ENCODE data around the gene LASP1. TPM values are rescaled to one million over a fixed set of nuclear protein-coding genes. Genes with fewer than 3 reads are reported as not detected.

LASP1 gene
- total RNA-seq, 3 donors from 2014 or later: 88.7 to 145 (median 92.8) TPM

DNA sequence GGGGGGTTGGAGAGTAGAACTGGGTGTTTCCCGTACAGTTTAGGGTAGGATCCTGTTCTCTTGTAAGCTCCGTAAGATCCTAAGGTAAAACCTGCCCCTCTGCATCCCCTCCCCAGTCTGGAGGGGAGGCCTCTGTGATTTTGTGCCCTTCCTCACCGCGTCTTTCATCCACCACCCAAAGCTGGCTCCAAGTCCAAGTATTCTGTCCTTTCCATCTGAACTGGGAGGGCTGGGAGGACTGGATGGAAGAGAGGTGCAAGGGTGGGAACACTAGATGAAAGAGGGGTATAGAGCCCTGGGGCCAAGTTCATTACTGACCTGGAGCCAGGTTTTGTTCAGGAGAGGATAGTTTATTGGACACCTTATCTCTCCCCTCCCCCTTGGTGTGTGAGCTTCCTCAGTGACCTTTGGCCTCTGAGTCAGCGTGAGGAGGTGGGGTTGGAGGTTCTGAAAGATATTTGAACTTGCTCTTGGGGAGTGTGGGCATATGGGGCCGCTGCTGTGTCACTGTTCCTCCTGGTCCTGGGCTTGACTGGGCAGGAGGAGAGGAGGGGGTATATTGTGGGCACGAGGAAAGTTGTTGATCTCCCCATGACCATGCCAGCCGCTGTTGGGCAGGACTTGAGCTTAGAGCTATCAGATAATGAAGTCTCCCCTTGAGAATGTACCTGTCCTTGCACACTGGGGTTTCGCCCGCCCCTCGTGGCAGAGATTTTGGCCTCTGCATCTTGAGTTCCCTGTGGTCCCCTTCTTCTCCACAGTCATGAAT, 1.6 kb downstream of the LASP1 start:
- H3K9me3 ChIP-seq: no peaks in the 10 kb centered on the region
- H3K4me3 ChIP-seq: peak overlapping the region; percentile 80 to 92 (median 92)
- DNase-seq (ENCODE audit: low spot score in 2 of 2): peak; percentile 54 to 59
- peaks cover 16 to 38% of the 10 kb centered on the region in 2 donors for H3K4me1 ChIP-seq
- no peaks in the 10 kb centered on the region for H3K36me3 ChIP-seq
- no peaks in the 10 kb centered on the region for H3K27me3 ChIP-seq
- TF ChIP-seq POLR2AphosphoS5 (IDR thresholded peaks at IDR 0.05): peak in 2 of 3 donors; percentile 5 to 15
- no peak for TF ChIP-seq POLR2A (IDR thresholded peaks at IDR 0.05)
- TF ChIP-seq, protein P1, sequence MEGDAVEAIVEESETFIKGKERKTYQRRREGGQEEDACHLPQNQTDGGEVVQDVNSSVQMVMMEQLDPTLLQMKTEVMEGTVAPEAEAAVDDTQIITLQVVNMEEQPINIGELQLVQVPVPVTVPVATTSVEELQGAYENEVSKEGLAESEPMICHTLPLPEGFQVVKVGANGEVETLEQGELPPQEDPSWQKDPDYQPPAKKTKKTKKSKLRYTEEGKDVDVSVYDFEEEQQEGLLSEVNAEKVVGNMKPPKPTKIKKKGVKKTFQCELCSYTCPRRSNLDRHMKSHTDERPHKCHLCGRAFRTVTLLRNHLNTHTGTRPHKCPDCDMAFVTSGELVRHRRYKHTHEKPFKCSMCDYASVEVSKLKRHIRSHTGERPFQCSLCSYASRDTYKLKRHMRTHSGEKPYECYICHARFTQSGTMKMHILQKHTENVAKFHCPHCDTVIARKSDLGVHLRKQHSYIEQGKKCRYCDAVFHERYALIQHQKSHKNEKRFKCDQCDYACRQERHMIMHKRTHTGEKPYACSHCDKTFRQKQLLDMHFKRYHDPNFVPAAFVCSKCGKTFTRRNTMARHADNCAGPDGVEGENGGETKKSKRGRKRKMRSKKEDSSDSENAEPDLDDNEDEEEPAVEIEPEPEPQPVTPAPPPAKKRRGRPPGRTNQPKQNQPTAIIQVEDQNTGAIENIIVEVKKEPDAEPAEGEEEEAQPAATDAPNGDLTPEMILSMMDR (IDR thresholded peaks at IDR 0.05): no peak
- intact Hi-C loops (cut with DNase I; ENCODE audit: low total_unique reads): no loop called here
- H3K27ac ChIP-seq: peak overlapping the region; percentile 91 to 94

DNA sequence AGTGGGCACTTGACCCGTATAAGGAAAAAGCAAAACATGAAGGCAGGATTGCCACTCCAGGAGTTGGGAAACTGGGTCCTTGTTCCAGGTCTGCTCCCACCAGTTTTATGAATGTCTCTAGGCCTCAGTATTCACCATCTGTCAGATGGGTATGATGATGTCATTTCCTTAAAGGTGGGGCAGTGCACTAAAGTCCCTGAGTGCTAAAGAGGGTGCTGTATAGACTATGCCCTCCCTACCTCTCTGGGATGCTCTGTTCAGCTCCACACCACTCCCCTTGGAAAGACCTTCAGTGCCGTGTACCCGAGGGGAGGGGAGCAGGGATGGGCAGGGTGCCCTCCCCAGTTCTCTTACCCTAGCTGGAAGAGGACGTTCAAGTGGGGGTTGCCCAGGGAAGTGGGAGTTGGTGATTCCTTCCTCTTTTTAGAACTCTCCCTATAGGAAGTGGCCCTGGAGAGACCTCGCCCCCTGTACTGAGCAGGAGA, 2.2 kb downstream of the LASP1 start:
- Histone ChIP-seq H3K27ac (peak overlapping the region; percentile 91 to 94), H3K27me3 (no peaks in the 10 kb centered on the region), H3K36me3 (no peaks in the 10 kb centered on the region), H3K9me3 (no peaks in the 10 kb centered on the region), H3K4me3 (peak overlapping the region; percentile 80 to 92 (median 92)), H3K4me1 (peaks cover 16 to 41% of the 10 kb centered on the region in 2 donors)
- DNase-seq (ENCODE audit: low spot score in 2 of 2): no peak
- TF ChIP-seq POLR2AphosphoS5 (IDR thresholded peaks at IDR 0.05): no peak
- no peak for TF ChIP-seq POLR2A (IDR thresholded peaks at IDR 0.05)
- TF ChIP-seq, protein P1 (IDR thresholded peaks at IDR 0.05): no peak
- intact Hi-C loops (cut with DNase I; ENCODE audit: low total_unique reads): no loop called here

DNA sequence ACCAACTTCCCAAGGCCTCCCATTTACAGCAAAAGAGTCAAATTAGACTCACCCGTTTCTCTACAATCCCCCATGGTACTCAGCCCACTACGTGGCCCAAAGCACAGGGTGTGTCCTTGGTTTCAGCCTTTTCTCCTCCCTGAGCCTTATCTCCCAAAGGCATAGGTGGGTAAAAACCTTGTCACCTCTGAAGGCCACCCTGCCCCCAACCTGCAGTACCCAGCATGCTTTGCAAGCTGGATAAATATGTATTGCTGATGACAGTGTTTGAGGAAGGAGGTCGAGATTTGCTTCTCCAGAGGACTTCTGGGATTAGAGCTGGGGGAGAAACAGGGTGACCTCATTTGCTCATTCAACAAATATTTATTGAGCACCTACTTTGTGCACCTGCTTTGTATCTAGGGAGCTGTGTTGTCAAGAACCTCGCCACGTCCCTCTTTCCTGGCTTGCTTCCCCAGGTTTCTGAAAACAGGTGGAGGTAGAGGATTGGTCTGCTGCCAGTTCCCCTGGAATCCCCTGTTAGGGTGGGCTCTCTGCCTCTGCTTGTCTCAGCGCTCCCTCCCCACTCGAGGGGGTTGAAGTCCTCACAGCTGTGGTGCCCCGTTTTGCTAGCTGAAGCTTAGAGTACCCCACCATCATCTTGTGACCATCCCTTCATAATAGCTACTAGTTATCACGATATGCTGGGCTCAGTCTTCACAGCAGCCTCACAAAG, 3.0 kb downstream of the LASP1 start:
- intact Hi-C loops (cut with DNase I; ENCODE audit: low total_unique reads): no loop called here
- H3K27me3 ChIP-seq: no peaks in the 10 kb centered on the region
- no peaks in the 10 kb centered on the region for H3K9me3 ChIP-seq
- H3K36me3 ChIP-seq: no peaks in the 10 kb centered on the region
- TF ChIP-seq, protein P1 (IDR thresholded peaks at IDR 0.05): no peak
- TF ChIP-seq POLR2A (IDR thresholded peaks at IDR 0.05) (no peak), POLR2AphosphoS5 (IDR thresholded peaks at IDR 0.05) (no peak)
- peaks cover 16 to 46% of the 10 kb centered on the region in 2 donors for H3K4me1 ChIP-seq
- peak overlapping the region in 1 of 3 donors; percentile 92 for H3K4me3 ChIP-seq
- H3K27ac ChIP-seq: peak overlapping the region; percentile 91 to 94
- no peak for DNase-seq (ENCODE audit: low spot score in 2 of 2)

DNA sequence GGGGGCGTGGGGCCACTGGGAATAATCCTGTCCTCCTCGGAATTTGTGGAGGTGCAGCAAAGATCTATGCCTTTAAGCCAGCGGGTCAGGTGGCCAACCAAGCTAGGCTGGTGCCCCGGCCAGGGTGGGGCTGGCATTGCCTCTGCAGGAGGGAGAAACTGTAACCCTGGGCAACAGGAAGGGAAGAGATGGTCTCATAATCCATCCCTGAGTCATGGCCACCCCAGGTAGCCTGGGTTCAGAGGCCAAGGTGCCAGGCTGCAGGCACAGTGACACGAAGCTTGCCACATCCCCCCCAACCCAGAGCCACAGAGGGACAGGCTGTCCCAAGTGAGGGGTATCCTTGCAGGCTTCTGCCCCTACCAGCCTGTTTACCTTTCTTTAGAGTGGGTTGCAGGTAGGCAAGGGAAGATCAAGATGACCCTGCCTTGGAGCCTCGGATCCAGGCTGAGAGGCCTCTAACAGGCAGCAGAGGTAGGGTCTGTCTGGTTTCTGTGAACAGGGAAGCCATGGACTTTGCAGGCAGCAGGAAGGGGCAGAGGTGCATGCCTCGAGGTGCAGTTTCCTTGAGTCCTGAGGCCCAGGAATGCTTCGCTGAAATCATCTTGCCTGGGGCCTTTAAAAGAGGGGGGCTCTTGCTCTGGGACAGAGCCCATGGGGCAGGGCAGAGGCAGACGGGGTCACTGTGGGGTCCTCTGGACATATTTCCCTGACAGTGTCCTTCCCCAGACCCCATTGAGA, 4.0 kb downstream of the LASP1 start:
- no peaks in the 10 kb centered on the region for H3K36me3 ChIP-seq
- no peaks in the 10 kb centered on the region for H3K9me3 ChIP-seq
- H3K4me3 ChIP-seq: peak overlapping the region in 1 of 3 donors; percentile 36
- TF ChIP-seq POLR2A (IDR thresholded peaks at IDR 0.05) (no peak), POLR2AphosphoS5 (IDR thresholded peaks at IDR 0.05) (no peak)
- TF ChIP-seq, protein P1 (IDR thresholded peaks at IDR 0.05): no peak
- H3K27ac ChIP-seq: peak overlapping the region; percentile 91 to 94
- no peaks in the 10 kb centered on the region for H3K27me3 ChIP-seq
- H3K4me1 ChIP-seq: peaks cover 16 to 46% of the 10 kb centered on the region in 2 donors
- DNase-seq (ENCODE audit: low spot score in 2 of 2): no peak
- intact Hi-C loops (cut with DNase I; ENCODE audit: low total_unique reads): no loop called here
